Measurements from ENCODE around the gene MRPL37. TPM values are rescaled to one million over a fixed set of nuclear protein-coding genes. Genes with fewer than 3 reads are reported as not detected.

Gene MRPL37
- polyA plus RNA-seq, 1 donor (not counting 4 experiments of a cell fraction or from before 2014, with no cell fraction given), result 30.9 TPM

GRCh38 chr1:54257876-54258275 lies 57.9 kb downstream of the MRPL37 start:
- Histone ChIP-seq H3K27ac (ENCODE audit: control insufficient read depth, insufficient read depth, low read length) (no peak overlapping the region), H3K79me2 (ENCODE audit: control insufficient read depth, insufficient read depth, low read length) (no peaks in the 10 kb centered on the region), H3K4me2 (ENCODE audit: control insufficient read depth, extremely low read depth, insufficient read depth, low read depth, low read length) (no peak overlapping the region), H2AFZ (ENCODE audit: control insufficient read depth, low read length) (no peak overlapping the region), H3K9me3 (ENCODE audit: control insufficient read depth, low read depth, low read length) (no peaks in the 10 kb centered on the region), H3K4me3 (ENCODE audit: control insufficient read depth in 2 of 3, extremely low read depth in 1 of 3, insufficient read depth in 2 of 3, low read depth in 1 of 3, low read length in 3 of 3) (no peak overlapping the region), H3K9ac (ENCODE audit: control insufficient read depth, extremely low read depth, insufficient read depth, low read length) (no peak overlapping the region), H3K27me3 (ENCODE audit: control insufficient read depth, extremely low read depth, insufficient read depth, low read length) (no peaks in the 10 kb centered on the region), H3K4me1 (ENCODE audit: control insufficient read depth, extremely low read depth, insufficient read depth, low read length) (peaks cover 17% of the 10 kb centered on the region), H3K36me3 (ENCODE audit: control insufficient read depth in 2 of 2, extremely low read depth in 1 of 2, insufficient read depth in 2 of 2, low read length in 2 of 2) (peaks cover 3 to 5% of the 10 kb centered on the region in 2 experiments), H3K9me1 (ENCODE audit: control insufficient read depth, extremely low read depth, insufficient read depth, low read length) (peaks cover 3% of the 10 kb centered on the region), H4K20me1 (ENCODE audit: control insufficient read depth, extremely low read depth, insufficient read depth, low read length) (peaks cover 10% of the 10 kb centered on the region)
- TF ChIP-seq CTCF (optimal IDR thresholded peaks at IDR 0.05 in 1 of 3, IDR thresholded peaks at IDR 0.05 in 1 of 3, conservative IDR thresholded peaks at IDR 0.05 in 1 of 3; ENCODE audit: extremely low read depth in 1 of 3, insufficient read depth in 2 of 3, low read length in 3 of 3), result no peak
- TF ChIP-seq EZH2 (IDR thresholded peaks at IDR 0.05; ENCODE audit: low read length), result no peak
- FAIRE-seq (no peak), DNase-seq (ENCODE audit: low read depth, low spot score) (no peak)
- dilution Hi-C loops (cut with MboI; ENCODE audit: extremely low pct_ligation_motif_present, low sequenced_read_pairs), result no loop called here

GRCh38 chr1:54259546-54260140 lies 59.7 kb downstream of the MRPL37 start:
- DNase-seq (ENCODE audit: low read depth, low spot score) (no peak), FAIRE-seq (no peak)
- Histone ChIP-seq H3K27ac (ENCODE audit: control insufficient read depth, insufficient read depth, low read length) (no peak overlapping the region), H3K4me2 (ENCODE audit: control insufficient read depth, extremely low read depth, insufficient read depth, low read depth, low read length) (no peak overlapping the region), H3K4me1 (ENCODE audit: control insufficient read depth, extremely low read depth, insufficient read depth, low read length) (peaks cover 8% of the 10 kb centered on the region), H4K20me1 (ENCODE audit: control insufficient read depth, extremely low read depth, insufficient read depth, low read length) (no peaks in the 10 kb centered on the region), H3K36me3 (ENCODE audit: control insufficient read depth in 2 of 2, extremely low read depth in 1 of 2, insufficient read depth in 2 of 2, low read length in 2 of 2) (peaks cover 3 to 5% of the 10 kb centered on the region in 2 experiments), H3K9ac (ENCODE audit: control insufficient read depth, extremely low read depth, insufficient read depth, low read length) (no peak overlapping the region), H2AFZ (ENCODE audit: control insufficient read depth, low read length) (no peak overlapping the region), H3K9me1 (ENCODE audit: control insufficient read depth, extremely low read depth, insufficient read depth, low read length) (no peaks in the 10 kb centered on the region), H3K4me3 (ENCODE audit: control insufficient read depth in 2 of 3, extremely low read depth in 1 of 3, insufficient read depth in 2 of 3, low read depth in 1 of 3, low read length in 3 of 3) (no peak overlapping the region), H3K27me3 (ENCODE audit: control insufficient read depth, extremely low read depth, insufficient read depth, low read length) (no peaks in the 10 kb centered on the region), H3K79me2 (ENCODE audit: control insufficient read depth, insufficient read depth, low read length) (no peaks in the 10 kb centered on the region), H3K9me3 (ENCODE audit: control insufficient read depth, low read depth, low read length) (no peaks in the 10 kb centered on the region)
- no peak for TF ChIP-seq CTCF (optimal IDR thresholded peaks at IDR 0.05 in 1 of 3, IDR thresholded peaks at IDR 0.05 in 1 of 3, conservative IDR thresholded peaks at IDR 0.05 in 1 of 3; ENCODE audit: extremely low read depth in 1 of 3, insufficient read depth in 2 of 3, low read length in 3 of 3)
- no peak for TF ChIP-seq EZH2 (IDR thresholded peaks at IDR 0.05; ENCODE audit: low read length)
- dilution Hi-C loops (cut with MboI; ENCODE audit: extremely low pct_ligation_motif_present, low sequenced_read_pairs), result no loop called here

Measured in keratinocyte (primary cell).